ENCODE results near the gene KRTAP10-11. TPM values are rescaled to one million over a fixed set of nuclear protein-coding genes. Genes with fewer than 3 reads are reported as not detected.

Gene KRTAP10-11
- total RNA-seq, 4 donors from 2014 or later = not detected

DNA sequence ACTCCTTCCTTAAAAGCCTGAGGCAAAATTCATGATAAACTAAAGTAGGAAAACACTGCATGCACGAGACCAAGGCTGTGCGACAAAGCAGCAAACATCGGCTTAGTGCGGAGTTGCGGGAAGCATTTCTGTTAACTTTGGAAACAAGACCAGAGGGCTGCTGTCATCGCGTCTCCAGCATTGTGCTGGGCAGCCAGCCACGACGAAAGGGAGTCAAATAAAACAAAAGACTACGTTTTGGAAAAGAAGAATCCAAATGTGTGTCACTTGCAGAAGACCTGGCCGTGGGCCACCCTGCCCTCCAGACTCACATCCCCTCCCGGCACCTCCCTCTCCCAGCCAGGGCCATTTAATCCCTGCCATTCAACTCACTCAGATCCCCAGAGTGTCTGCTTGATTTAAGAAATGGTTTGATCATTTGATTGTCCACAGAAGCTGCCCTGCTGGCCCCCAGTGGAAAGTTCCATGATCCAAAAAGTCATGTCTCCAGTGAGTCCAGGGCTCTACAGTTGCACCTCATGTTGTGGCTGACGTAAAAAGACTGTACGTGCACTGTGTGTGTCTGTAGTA is 2.4 kb upstream of the KRTAP10-11 start:
- TF ChIP-seq, protein P1, sequence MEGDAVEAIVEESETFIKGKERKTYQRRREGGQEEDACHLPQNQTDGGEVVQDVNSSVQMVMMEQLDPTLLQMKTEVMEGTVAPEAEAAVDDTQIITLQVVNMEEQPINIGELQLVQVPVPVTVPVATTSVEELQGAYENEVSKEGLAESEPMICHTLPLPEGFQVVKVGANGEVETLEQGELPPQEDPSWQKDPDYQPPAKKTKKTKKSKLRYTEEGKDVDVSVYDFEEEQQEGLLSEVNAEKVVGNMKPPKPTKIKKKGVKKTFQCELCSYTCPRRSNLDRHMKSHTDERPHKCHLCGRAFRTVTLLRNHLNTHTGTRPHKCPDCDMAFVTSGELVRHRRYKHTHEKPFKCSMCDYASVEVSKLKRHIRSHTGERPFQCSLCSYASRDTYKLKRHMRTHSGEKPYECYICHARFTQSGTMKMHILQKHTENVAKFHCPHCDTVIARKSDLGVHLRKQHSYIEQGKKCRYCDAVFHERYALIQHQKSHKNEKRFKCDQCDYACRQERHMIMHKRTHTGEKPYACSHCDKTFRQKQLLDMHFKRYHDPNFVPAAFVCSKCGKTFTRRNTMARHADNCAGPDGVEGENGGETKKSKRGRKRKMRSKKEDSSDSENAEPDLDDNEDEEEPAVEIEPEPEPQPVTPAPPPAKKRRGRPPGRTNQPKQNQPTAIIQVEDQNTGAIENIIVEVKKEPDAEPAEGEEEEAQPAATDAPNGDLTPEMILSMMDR (IDR thresholded peaks at IDR 0.05; ENCODE audit: low read depth) = no peak

DNA sequence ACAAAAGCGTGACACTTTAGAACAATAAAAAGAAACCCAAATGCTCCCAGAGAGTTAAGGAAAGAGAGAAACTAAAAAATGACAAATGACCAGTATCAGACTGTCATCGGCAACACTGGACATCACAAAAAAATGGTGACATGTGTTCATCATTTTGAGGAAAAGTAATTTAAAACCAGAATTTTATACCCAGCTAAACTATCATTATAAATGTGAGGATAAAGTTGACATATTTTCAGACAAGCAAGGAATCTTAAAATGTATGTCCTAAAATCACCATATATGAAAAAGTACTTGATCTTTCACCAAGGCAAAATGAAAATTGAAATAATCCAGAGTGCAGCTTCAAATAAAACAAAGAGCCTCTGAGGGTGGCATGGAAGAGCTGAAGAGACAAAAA is 1.3 kb upstream of the KRTAP10-11 start:
- TF ChIP-seq, protein P1 (IDR thresholded peaks at IDR 0.05; ENCODE audit: low read depth) = no peak

DNA sequence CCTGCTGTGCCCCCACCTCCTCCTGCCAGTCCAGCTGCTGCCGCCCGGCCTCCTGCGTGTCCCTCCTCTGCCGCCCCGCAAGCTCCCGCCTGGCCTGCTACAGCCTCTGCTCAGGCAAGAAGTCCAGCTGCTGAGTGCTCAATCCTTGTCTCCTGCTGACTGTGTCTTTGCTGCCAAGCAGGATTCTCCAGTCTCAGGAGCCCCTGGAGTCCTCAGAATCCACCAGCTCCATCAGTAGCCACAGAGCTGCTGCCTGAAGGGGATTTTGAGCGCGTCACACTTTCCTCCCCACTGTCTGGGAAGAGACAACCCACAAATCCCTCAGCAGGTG is 973 bp downstream of the KRTAP10-11 start:
- TF ChIP-seq, protein P1 (IDR thresholded peaks at IDR 0.05; ENCODE audit: low read depth) = no peak

DNA sequence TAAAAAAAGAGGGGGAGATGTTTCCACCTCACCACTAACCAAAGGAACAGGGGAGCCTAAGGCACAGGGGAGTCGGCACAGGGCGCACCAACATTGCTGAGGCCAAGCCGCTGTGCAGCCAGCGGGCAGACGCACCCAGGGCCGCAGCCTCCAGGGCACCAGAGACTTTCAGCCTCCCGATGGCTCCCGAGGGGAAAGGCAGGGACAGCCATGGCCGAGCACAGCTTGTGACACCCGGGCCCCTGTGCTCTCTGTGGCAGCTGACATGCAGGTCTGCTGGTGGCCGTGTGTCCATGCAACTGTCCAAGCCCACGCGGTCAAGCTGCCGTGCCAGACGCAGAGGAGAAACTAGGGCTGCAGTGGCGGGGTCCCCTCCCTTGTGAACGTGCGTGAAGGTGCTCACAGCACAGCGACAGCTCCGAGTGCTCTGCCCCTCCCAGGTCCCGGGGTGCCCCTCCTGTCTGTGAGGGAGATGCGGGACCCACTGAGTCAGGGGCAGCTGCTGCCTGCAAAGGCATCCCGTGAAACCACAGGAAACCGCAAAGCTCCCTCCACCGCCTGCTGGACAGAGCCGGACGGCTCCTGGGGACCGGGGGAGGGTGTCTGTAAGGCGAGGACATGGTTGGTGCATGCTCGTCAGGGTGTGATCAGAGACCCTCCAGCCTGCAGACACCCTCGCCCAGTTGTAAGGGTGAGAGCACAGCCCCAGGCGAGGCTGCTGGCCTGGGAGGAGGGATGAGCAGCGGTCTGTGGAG is 2.5 kb downstream of the KRTAP10-11 start:
- TF ChIP-seq, protein P1 (IDR thresholded peaks at IDR 0.05; ENCODE audit: low read depth) = no peak

DNA sequence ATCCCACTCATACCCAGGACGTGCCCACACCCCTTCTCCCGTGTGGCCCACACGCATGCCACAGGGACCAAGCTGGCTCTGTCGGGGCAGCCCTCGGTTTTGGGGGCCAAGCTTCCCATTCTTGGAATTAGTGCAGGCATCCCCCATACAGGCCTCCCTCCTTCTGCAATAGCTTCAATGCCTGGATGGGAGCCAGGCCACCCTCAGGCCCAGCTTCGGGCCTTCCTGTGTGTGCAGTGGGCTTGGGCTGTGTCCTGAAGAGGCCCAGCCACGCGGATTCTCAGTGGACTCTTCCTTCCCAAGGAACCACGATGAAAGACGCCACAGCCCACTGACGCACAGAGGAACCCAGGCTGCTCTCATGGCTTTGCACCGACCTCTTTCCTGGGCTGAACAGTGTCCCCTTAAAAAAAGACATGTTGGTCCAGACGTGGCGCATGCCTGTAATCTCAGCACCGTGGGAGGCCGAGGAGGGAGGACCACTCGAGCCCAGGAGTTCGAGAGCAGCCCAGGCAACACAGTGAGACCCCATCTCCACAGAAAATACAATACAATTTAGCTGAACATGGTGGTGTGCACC is 3.4 kb downstream of the KRTAP10-11 start:
- TF ChIP-seq, protein P1 (IDR thresholded peaks at IDR 0.05; ENCODE audit: low read depth) = no peak

DNA sequence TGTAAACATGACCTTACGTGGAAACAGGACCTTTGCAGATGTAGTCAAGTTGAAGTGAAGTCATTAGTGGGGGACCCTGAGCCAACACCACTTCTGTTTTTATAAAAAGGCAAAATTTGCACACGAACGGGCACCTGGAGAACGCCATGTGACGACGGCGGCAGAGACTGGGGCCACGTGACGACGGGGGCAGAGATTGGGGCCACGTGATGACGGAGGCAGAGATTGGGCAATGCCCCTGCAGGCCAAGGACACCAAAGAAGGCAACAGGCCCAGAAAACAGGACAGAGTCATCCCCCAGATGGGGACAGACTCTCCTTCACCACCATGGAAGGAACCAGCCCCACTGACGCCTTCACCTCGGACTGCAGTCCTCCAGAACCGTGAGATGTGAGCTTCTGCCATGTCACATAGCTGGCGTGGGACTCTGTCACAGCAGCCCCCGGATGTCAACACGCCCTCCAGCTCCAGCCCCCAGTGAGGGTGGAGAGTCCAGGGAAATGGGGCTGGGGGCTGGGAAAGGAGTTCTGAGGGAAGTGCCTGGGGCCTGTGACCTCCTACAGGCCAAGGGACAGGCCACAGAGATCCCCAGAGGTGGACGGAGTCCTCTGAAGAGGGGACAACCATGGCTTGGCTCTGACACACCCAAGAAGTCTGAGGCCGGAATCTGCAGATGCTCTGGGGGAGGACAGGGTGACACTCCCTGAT is 4.2 kb downstream of the KRTAP10-11 start:
- TF ChIP-seq, protein P1 (IDR thresholded peaks at IDR 0.05; ENCODE audit: low read depth) = no peak

All from subcutaneous adipose tissue (tissue), 4 donors.